Uterus (tissue), 2 donors: ENCODE data around the gene THBD.

ENCODE experiments used
- POLR2A ChIP-seq, 2 donors: fragments of 450-650 bp; IDR thresholded peaks; one replicate each; pipeline ENCODE4 v1.6.1; 2016; ENCODE audit warnings: antibody characterized with exemption in 2 of 2, mild to moderate bottlenecking in 1 of 2, moderate library complexity in 1 of 2
- TF ChIP-seq, protein P1 (sequence below), 4 experiments: fragments of 200-600 bp in 2 of 4; fragments of 450-650 bp in 2 of 4; sonication (generic) in 2 of 4; IDR thresholded peaks; one replicate each; pipeline ENCODE4 v1.5.1; 2016 to 2019; ENCODE audit warnings: antibody characterized with exemption in 4 of 4, mild to moderate bottlenecking in 2 of 4, moderate library complexity in 1 of 4

- TF ChIP-seq, protein P1, sequence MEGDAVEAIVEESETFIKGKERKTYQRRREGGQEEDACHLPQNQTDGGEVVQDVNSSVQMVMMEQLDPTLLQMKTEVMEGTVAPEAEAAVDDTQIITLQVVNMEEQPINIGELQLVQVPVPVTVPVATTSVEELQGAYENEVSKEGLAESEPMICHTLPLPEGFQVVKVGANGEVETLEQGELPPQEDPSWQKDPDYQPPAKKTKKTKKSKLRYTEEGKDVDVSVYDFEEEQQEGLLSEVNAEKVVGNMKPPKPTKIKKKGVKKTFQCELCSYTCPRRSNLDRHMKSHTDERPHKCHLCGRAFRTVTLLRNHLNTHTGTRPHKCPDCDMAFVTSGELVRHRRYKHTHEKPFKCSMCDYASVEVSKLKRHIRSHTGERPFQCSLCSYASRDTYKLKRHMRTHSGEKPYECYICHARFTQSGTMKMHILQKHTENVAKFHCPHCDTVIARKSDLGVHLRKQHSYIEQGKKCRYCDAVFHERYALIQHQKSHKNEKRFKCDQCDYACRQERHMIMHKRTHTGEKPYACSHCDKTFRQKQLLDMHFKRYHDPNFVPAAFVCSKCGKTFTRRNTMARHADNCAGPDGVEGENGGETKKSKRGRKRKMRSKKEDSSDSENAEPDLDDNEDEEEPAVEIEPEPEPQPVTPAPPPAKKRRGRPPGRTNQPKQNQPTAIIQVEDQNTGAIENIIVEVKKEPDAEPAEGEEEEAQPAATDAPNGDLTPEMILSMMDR (IDR thresholded peaks at IDR 0.05), result no peak
- TF ChIP-seq POLR2A (IDR thresholded peaks at IDR 0.05), result no peak
These were observed 37.5 kb upstream of the THBD start for GRCh38 chr20:23086931-23087411.
